Heart left ventricle (tissue), 13 donors: ENCODE results near the gene SMPX.

ENCODE experiments used
- POLR2A ChIP-seq, 2 donors: fragments of 450-650 bp; IDR thresholded peaks; one replicate each; pipeline ENCODE4 v1.6.1; 2017; ENCODE audit warnings: antibody characterized with exemption in 2 of 2, mild to moderate bottlenecking in 2 of 2, moderate library complexity in 2 of 2
- TF ChIP-seq, protein P1 (sequence below), 12 donors: fragments of 200-600 bp; sonication (generic) in 4 of 12; IDR thresholded peaks; one replicate each; pipeline versions ENCODE4 v1.5.0 to v1.8.0; 2018 to 2022; ENCODE audit warnings: antibody characterized with exemption in 12 of 12, mild to moderate bottlenecking in 5 of 12
- donor health status: ischemic (EF 13 %, LVEDD 7.1; RV severe dilation, severe dysfunction).
- donor health status: DM: no; HTN: yes; CAD: no.
- donor health status: DM: no; HTN: no; CAD: no.
- donor health status: ischemic (EF 25% LVEDD 6.9; RV normal size, moderate dysfunction).
- donor health status: ischemic (EF 25% LVEDD 5.7; RV mildly dilated, moderate dysfunction).
- donor health status: ischemic (EF 35%, LVEDD 5.7; RV mildly dilated, moderate dysfunction).
- donor health status: nonischemic (EF 11% LVEDD 7.7; RV severe dilation, severe dysfunction).
- donor health status: DM: yes; HTN: yes; CAD: no.
- donor health status: PGD.
- donor health status: ischemic (EF 29% LVEDD 5.4; RV normal size, mild dysfunction).
- donor health status: nonischemic (EF 23%, LVEDD 6.1; RV moderate dilation, normal function).

DNA sequence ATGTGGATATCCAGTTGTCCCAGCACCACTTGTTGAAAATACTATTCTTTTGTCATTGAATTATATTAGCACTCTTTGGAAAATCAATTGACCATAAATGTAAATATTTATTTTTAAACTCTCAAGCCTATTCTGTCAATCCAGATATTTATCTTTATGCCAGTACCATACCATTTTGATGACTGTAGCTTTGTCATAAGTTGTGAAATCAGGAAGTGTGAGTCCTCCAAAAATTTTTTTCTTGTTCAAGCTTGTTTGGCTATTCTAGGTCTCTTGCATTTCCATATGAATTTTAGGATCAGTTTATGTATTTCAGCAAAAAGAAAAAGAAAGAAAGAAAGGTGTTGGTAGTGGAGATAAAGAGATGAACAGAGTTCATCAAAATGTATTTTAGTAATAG is 8.2 kb upstream of the SMPX start:
- TF ChIP-seq, protein P1, sequence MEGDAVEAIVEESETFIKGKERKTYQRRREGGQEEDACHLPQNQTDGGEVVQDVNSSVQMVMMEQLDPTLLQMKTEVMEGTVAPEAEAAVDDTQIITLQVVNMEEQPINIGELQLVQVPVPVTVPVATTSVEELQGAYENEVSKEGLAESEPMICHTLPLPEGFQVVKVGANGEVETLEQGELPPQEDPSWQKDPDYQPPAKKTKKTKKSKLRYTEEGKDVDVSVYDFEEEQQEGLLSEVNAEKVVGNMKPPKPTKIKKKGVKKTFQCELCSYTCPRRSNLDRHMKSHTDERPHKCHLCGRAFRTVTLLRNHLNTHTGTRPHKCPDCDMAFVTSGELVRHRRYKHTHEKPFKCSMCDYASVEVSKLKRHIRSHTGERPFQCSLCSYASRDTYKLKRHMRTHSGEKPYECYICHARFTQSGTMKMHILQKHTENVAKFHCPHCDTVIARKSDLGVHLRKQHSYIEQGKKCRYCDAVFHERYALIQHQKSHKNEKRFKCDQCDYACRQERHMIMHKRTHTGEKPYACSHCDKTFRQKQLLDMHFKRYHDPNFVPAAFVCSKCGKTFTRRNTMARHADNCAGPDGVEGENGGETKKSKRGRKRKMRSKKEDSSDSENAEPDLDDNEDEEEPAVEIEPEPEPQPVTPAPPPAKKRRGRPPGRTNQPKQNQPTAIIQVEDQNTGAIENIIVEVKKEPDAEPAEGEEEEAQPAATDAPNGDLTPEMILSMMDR (IDR thresholded peaks at IDR 0.05): no peak
- no peak for TF ChIP-seq POLR2A (IDR thresholded peaks at IDR 0.05)
